Parathyroid adenoma (tissue), 2 donors: ENCODE measurements around the gene SGMS1.

ENCODE experiments used
- H2AFZ ChIP-seq: fragments of 300-600 bp; sonication (generic); one replicate; pipeline ENCODE4 v1.7.0; 2017; ENCODE audit warnings: antibody characterized with exemption, mild to moderate bottlenecking
- H3K27ac ChIP-seq: fragments of 300-600 bp; sonication (generic); one replicate; pipeline ENCODE4 v1.7.0; 2017
- H3K27me3 ChIP-seq: fragments of 300-600 bp; sonication (generic); one replicate; pipeline ENCODE4 v1.7.0; 2017; ENCODE audit warnings: low read length; ENCODE audit not compliant: control insufficient read depth, insufficient read depth
- H3K36me3 ChIP-seq: fragments of 300-600 bp; sonication (generic); one replicate; pipeline ENCODE4 v1.7.0; 2017; ENCODE audit warnings: low read length; ENCODE audit not compliant: control insufficient read depth, insufficient read depth
- H3K4me1 ChIP-seq: fragments of 300-600 bp; sonication (generic); one replicate; pipeline ENCODE4 v1.7.0; 2017; ENCODE audit warnings: control low read depth
- H3K4me2 ChIP-seq: fragments of 300-600 bp; sonication (generic); one replicate; pipeline ENCODE4 v1.7.0; 2017; ENCODE audit warnings: low read length
- H3K4me3 ChIP-seq: fragments of 300-600 bp; sonication (generic); one replicate; pipeline ENCODE4 v1.7.0; 2017; ENCODE audit warnings: low read depth, low read length
- H3K79me2 ChIP-seq: fragments of 300-600 bp; sonication (generic); one replicate; pipeline ENCODE4 v1.7.0; 2017; ENCODE audit warnings: control low read depth
- H3K9ac ChIP-seq: fragments of 300-600 bp; sonication (generic); one replicate; pipeline ENCODE4 v1.7.0; 2017; ENCODE audit warnings: mild to moderate bottlenecking
- H3K9me3 ChIP-seq: fragments of 300-600 bp; sonication (generic); one replicate; pipeline ENCODE4 v1.7.0; 2017; ENCODE audit warnings: low read length; ENCODE audit not compliant: control insufficient read depth
- CTCF ChIP-seq: fragments of 300-600 bp; sonication (generic); IDR thresholded peaks from one replicate; pipeline ENCODE4 v1.7.0; 2017; ENCODE audit warnings: antibody characterized with exemption, mild to moderate bottlenecking
- donor health status: primary hyperparathyroidism.

Gene SGMS1

DNA sequence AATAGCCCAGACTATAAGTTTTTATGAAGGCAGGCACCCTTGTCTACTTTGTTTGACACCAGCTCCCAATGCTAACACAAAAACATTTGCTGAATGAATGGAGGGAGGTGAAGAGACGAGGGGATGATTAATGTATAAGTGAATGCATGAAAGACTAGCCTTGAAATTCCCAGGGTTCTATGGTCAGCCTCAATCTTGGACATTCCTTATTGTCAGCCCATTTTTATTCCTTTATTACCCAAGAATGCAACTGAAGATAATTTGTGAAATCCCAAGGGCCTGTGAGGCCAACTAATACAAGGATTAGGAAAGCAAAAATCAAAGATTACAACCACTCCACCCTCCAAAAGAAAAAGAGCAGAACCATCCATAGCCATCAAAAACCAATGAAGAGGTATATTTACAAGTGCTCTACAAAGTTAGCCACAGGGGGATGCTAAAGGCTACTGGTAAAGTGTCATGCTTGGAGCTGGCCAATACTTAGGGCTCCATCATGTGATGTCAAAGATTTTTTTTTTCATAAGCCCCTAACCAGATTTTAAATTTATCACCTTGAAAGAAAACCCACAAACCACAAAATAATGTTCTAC lies 332.4 kb downstream of the SGMS1 start:
- TF ChIP-seq CTCF, result peak; percentile 17
- Histone ChIP-seq H3K4me3 (no peak overlapping the region), H3K79me2 (no peaks in the 10 kb centered on the region), H3K27ac (no peak overlapping the region), H3K36me3 (no peaks in the 10 kb centered on the region), H2AFZ (no peak overlapping the region), H3K9ac (no peak overlapping the region), H3K9me3 (no peaks in the 10 kb centered on the region), H3K27me3 (no peaks in the 10 kb centered on the region), H3K4me2 (no peak overlapping the region), H3K4me1 (no peaks in the 10 kb centered on the region)

GRCh38 chr10:50289196-50289595 lies 334.6 kb downstream of the SGMS1 start:
- Histone ChIP-seq H3K4me3 (no peak overlapping the region), H3K9me3 (no peaks in the 10 kb centered on the region), H3K27me3 (no peaks in the 10 kb centered on the region), H3K4me1 (no peaks in the 10 kb centered on the region), H3K4me2 (no peak overlapping the region), H3K79me2 (no peaks in the 10 kb centered on the region), H3K36me3 (no peaks in the 10 kb centered on the region), H3K27ac (no peak overlapping the region), H2AFZ (no peak overlapping the region), H3K9ac (no peak overlapping the region)
- no peak for TF ChIP-seq CTCF

GRCh38 chr10:50286996-50287803 lies 336.6 kb downstream of the SGMS1 start:
- no peaks in the 10 kb centered on the region for H3K79me2 ChIP-seq
- H3K27me3 ChIP-seq, result no peaks in the 10 kb centered on the region
- H3K4me3 ChIP-seq, result no peak overlapping the region
- H3K4me2 ChIP-seq, result no peak overlapping the region
- no peaks in the 10 kb centered on the region for H3K9me3 ChIP-seq
- no peaks in the 10 kb centered on the region for H3K4me1 ChIP-seq
- no peak overlapping the region for H3K27ac ChIP-seq
- TF ChIP-seq CTCF, result no peak
- no peaks in the 10 kb centered on the region for H3K36me3 ChIP-seq
- H3K9ac ChIP-seq, result no peak overlapping the region
- H2AFZ ChIP-seq, result no peak overlapping the region

DNA sequence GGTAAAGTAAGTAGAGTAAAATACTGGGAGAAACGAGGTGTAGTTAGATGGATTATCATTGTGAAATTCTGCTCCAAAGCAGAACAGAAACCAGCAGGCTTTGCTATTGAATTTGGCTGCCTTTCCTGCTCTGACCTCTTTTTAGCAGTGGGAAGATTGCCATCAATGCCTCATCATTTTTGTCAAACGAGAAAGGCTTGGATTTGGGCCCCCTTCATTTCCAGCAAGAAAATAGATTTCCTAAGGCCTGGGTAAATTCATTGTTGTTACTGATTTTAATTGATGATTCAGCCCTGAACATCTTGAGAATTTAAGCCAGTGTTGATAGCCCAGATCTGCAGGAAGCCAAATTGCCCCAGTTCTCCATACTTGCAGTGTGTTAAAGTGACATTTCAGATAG lies 337.2 kb downstream of the SGMS1 start:
- Histone ChIP-seq H3K9me3 (no peaks in the 10 kb centered on the region), H3K4me3 (no peak overlapping the region), H2AFZ (no peak overlapping the region), H3K9ac (no peak overlapping the region), H3K36me3 (no peaks in the 10 kb centered on the region), H3K27me3 (no peaks in the 10 kb centered on the region), H3K27ac (no peak overlapping the region), H3K4me1 (no peaks in the 10 kb centered on the region), H3K79me2 (no peaks in the 10 kb centered on the region), H3K4me2 (no peak overlapping the region)
- TF ChIP-seq CTCF, result no peak
